GM19193 (cell line): ENCODE measurements around the gene TXNDC11.

Experiments
- POLR2A ChIP-seq: IDR thresholded peaks from 4 replicates; pipeline ENCODE4 v1.6.1; 2011; ENCODE audit not compliant: insufficient read depth, insufficient read length; ENCODE audit errors: extremely low read depth

Gene TXNDC11

DNA sequence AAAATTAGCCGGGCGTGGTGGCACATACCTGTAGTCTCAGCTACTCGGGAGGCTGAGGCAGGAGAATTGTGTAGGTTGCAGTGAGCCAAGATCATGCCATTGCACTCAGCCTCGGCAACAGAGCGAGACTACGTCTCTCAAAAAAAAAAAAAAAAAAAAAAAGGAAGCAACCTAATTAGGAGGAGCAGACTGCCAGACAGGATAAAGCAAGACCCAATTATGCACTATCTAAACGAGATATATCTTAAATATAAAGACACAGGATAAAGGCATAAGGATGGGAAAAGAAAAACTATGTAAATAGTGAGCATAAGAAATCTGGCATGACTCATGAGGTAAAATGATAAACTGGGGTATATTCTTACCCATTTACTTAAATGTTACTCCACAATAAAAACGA, 4.9 kb downstream of the TXNDC11 start:
- TF ChIP-seq POLR2A = no peak

DNA sequence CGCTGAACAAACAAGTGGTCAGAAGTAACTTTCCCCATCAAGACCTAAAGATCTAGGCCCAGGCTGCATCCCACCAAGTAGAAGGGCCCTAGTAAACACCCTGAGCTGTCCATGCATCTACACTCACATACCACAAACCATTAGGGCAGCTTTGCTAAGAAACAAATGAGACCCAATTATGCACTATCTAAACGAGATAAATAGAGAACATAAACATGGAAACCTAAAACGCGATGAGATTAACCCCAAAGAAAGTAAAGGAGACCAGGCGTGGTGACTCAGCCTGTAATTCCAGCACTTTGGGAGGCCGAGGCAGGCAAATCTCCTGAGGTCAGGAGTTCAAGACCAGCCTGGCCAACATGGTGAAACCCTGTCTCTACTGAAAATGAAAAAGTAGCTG, 5.8 kb downstream of the TXNDC11 start:
- TF ChIP-seq POLR2A = no peak

DNA sequence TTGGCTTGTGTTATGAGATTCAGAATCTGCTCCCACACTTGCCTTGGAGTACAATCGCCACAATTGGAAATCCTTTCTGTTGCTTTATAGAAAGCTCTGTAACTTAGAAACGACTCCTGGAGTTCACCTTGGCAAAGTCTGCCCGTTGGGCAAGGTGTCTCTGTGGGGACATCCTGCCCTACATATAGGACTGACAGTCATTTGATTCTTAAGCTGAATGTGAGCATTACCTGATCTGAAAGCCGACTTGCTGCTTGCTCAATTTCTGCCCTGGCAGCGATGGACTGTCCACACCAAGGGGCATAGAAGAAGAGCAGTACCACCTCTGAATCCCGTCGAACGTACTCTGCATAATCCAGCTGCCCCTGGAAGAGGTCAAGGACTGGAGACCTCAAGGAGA, 6.9 kb downstream of the TXNDC11 start:
- no peak for TF ChIP-seq POLR2A

DNA sequence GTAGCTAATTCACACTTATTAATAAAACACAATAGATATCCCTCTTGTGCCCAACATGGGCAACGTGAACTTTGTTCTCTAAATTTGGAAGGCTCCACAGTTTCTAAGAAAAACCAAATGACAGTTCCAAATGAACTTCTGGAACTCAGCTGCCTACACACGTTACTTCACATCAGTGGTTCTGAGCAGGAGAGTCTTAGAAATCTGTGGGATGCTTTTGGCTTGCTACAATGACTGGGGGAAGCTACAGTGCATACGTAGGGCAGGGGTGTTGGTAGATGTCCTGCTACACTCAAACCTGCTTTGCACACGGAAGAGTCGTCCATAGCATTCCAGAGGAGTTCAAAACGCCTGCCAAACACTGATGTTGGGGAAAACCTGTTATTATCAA, 8.0 kb downstream of the TXNDC11 start:
- TF ChIP-seq POLR2A = no peak

DNA sequence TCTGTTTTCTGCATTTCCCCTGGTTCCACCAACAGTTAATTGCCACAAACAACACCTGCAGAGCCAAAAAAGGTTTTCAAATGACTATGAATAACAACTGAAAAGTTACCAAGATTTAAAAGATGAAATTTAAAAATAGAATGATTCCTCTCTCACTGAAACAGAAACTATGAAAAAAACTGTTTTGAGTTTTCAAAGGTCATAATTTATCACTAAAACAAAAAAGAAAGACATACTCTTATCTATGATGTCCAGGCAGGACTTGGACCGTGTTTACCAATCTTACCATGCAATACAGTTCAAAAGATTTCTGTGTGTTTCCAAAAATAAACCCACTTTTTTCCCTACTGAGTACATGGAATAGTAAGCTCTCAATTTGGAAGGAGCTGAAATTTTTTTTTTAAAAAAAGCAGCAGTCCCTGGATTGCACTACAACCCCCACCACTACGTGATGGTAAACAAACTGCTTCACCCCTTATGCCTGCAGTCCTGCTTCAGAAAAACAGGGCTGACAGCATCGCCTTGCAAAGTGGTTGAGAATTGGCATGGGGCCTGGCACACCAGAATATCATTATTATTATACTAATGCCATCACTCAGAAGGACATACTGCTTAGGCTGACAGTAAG, 8.5 kb downstream of the TXNDC11 start:
- no peak for TF ChIP-seq POLR2A

DNA sequence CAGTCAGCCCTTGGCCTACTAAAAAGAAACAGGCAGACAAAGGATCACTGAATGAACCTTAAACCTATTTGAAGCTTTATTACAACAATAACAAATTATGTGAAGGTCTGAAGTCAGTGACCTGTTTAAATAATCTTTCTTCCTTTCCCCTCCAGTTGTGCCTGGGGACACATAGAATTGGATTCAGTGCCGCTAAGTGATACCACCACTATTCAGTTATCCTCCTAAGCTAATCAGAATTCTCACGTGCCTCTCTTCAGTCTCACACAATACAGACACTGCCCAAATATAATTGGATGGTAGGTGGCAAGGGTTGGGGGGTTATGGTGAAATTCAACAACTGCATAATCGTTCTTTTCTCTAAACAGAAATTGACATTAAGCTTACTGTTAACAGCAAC, 11.4 kb downstream of the TXNDC11 start:
- no peak for TF ChIP-seq POLR2A

- TF ChIP-seq POLR2A = no peak
Measured at GRCh38 chr16:11729787-11730186, 12.9 kb downstream of the TXNDC11 start.

- no peak for TF ChIP-seq POLR2A
Measured at GRCh38 chr16:11727796-11728543, 14.7 kb downstream of the TXNDC11 start.

- TF ChIP-seq POLR2A = no peak
Measured at GRCh38 chr16:11726008-11726407, 16.6 kb downstream of the TXNDC11 start.

DNA sequence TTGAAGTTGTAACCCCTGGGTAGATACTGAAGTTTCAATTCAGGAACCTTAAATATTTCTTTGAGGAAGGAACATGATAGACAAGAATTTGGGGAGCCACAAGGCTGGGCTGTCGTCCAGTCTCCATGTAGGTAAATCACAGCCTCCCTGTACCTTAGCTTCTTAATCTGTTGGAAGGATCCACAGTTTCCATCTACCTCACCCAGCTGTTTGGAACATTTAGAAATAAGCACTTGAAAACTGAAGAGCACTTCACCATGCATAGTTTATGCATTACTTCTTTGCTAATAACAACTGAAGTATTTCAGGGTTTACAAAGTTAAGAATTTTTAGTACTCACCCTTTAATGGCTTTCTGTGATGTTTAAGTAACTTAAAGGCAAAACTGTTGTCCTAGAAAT, 17.2 kb downstream of the TXNDC11 start:
- TF ChIP-seq POLR2A = no peak

- no peak for TF ChIP-seq POLR2A
Measured at GRCh38 chr16:11722468-11722808, 20.2 kb downstream of the TXNDC11 start.

- TF ChIP-seq POLR2A = no peak
Measured at GRCh38 chr16:11721781-11722467, 20.7 kb downstream of the TXNDC11 start.

DNA sequence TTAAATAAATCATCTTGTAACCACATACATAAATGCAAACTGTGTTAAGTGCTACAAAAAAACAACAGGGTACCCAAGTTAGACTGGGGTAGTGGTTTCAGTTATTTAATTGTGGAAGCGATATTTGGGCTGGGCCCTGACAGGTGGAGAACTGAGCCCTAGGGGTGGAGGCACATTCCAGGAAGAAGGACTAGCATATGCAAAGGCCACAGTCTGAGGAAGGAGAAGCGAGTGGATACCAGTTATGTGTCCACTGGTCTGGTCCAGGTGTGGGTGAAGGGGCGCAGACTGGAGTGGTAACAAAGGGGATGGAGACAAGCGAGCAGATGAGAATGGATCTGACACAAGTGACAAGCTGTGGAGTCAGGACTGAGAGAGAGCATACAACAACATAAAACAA, 22.9 kb downstream of the TXNDC11 start:
- no peak for TF ChIP-seq POLR2A

DNA sequence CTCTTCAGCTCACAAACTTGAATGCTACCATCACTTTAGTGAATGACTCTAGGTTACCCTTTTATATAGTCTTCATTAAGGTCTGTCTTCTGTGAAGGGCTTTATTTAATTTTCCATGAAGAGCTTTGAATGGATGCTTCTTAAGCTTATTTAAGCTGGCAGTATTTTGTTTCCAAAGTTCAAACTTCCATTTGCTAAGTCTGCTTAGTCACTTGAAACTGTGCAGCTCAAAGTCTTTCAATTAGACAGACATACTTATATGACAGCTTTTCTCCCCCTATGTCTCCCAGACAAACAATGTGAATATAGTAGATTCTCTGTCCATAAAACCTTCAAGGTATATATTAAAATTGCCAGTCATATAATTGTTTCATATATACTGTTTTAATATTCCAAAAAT, 23.5 kb downstream of the TXNDC11 start:
- no peak for TF ChIP-seq POLR2A

- no peak for TF ChIP-seq POLR2A
Measured at GRCh38 chr16:11717811-11718210, 24.8 kb downstream of the TXNDC11 start.

DNA sequence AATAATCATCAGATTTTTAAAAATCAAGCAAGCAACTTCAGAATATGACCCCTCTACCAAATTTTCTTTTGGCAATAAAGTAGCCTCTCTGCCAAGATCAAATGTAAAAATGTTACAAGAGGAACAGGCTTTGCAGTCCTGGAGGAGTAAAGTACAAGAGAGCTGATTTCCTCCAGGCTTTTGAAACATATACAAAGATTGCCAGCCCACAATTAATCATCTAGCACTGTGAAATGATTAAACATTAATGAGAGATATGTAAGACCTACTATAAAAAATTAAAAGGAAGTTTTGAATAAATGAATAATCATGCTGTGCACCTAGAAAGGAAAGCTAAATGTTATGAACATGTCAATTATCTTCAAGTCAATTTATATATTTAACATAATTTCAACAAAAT, 26.3 kb downstream of the TXNDC11 start:
- TF ChIP-seq POLR2A = no peak
